Measurements from ENCODE around the gene KIAA1217. TPM values are rescaled to one million over a fixed set of nuclear protein-coding genes. Genes with fewer than 3 reads are reported as not detected.

The KIAA1217 gene
- total RNA-seq, 1 donor from 2014 or later: 4.1 TPM

DNA sequence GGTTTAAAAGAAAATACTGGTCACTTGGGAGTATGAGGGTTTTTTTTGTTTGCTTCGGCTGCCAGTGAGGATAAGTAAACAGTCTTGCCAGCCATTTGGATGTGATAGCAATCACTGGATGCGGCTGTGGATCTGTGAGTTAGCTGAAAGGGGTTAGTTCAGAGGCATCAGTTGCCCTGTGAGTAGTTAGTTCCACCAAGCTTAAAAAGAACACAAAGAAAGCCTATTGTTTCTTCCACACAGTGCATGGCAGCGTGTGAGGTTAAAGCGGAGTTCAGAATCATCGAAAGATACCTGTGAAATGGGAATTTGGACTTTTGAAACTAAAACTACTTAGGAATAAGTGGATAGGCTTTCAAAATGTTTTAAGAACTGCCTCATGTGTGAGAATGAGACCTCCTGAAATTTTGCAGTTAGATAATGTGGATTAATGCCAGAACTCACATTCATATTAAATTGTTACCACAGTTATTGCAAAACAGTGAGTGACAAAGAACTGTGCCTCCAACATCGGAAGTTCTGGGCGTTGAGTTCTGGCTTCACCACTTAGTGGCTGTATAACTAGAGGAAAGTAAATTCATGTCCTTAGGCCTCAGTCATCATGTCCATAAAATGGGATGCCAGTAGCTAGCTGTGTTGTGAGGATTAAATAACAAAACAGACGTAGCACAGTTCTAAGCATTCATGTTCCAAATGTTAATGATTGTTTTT is 31.3 kb downstream of the KIAA1217 start:
- DNase-seq (ENCODE audit: low spot score in 2 of 2) (no peak), FAIRE-seq (no peak)

- DNase-seq (ENCODE audit: low spot score in 2 of 2): no peak
- FAIRE-seq: no peak
Measured at GRCh38 chr10:24241536-24242040, 32.6 kb downstream of the KIAA1217 start.

DNA sequence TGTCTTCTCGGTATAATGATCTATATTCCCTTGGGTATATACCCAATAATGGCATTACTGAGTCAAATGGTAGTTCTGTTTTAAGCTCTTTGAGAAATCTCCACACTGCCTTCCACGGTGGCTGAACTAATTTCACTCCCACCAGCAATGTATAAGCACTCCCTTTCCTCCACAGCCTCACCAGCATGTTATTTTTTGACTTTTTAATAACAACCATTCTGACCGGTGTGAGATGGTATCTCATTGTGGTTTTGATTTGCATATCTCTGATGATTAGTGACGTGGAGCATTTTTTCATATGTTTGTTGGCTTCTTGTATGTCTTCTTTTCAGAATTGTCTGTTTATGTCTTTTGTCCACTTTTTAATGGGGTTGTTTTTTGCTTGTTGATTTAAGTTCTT is 33.6 kb downstream of the KIAA1217 start:
- FAIRE-seq (no peak), DNase-seq (ENCODE audit: low spot score in 2 of 2) (no peak)

DNA sequence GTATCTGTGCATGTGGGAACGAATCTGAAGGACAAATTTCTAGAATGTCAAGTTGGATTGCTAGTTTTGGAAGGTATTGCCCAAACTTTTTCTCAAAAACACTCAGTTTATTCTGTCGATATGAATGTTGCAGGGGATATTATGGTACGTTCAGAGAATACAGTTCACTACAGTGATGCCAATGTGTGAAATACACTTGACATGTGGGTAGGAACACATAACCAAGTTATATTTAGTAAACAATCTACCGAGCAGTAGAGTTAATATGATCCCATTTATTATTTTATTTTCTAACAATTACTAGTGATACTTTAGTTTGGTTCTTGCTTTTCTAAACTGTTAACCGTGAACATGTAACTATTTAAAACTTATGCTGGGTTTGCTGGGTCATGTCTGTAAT is 37.4 kb downstream of the KIAA1217 start:
- DNase-seq (ENCODE audit: low spot score in 2 of 2) (no peak), FAIRE-seq (no peak)

- FAIRE-seq (no peak), DNase-seq (ENCODE audit: low spot score in 2 of 2) (no peak)
Measured at GRCh38 chr10:24247841-24248240, 38.9 kb downstream of the KIAA1217 start.

GRCh38 chr10:24249829-24250415 is 41.0 kb downstream of the KIAA1217 start:
- no peak for FAIRE-seq
- DNase-seq (ENCODE audit: low spot score in 2 of 2): peak in 1 of 2 donors; percentile 12

GRCh38 chr10:24251547-24251946 is 42.6 kb downstream of the KIAA1217 start:
- DNase-seq (ENCODE audit: low spot score in 2 of 2) (no peak), FAIRE-seq (no peak)

DNA sequence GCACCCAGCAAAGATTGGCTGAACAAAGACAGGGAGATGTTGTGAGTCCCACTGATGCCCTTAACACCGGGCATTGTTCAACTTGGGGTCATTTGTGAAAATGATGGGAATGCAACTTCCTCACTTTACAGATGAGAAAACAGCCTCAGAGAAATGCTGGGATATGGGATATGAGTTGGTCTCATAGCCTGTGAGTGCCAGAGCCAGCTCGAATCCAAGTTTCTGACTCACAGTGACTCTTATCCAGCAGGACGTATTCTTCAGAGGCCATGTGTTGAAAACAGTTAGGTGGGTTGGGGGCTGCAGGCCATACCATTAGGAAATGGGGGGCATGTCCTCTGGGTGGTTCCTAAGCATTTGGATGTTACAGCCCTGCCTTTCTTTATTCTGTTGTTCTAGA is 45.2 kb downstream of the KIAA1217 start:
- FAIRE-seq: no peak

GRCh38 chr10:24255115-24255880 is 46.4 kb downstream of the KIAA1217 start:
- FAIRE-seq (no peak), DNase-seq (ENCODE audit: low spot score in 2 of 2) (no peak)

More for the DNA sequence above, 45.2 kb downstream of the KIAA1217 start:
- no peak for DNase-seq (ENCODE audit: low spot score in 2 of 2)

DNA sequence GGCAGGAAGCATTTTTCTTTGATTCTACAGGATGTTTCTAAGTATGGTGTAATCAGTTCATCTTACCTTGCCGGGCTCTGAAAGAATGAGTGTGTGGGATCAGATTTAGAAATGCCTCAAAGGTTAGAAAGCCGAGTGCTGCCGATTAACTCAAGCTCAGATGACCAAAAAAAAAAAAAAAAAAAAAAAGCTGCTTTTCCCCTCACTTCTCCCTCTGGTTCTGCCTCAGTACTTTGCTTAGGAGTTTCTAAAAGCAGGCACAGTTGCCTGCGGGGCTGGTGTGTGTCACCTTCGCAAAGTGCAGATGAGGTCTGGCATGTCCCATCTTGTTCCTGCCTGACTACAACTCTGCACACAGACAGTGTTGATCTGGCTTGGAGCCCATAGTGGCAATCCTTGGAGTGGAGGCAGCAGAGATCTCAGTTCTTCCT is 47.0 kb downstream of the KIAA1217 start:
- peak in 1 of 2 donors; percentile 13 for DNase-seq (ENCODE audit: low spot score in 2 of 2)
- FAIRE-seq: no peak

DNA sequence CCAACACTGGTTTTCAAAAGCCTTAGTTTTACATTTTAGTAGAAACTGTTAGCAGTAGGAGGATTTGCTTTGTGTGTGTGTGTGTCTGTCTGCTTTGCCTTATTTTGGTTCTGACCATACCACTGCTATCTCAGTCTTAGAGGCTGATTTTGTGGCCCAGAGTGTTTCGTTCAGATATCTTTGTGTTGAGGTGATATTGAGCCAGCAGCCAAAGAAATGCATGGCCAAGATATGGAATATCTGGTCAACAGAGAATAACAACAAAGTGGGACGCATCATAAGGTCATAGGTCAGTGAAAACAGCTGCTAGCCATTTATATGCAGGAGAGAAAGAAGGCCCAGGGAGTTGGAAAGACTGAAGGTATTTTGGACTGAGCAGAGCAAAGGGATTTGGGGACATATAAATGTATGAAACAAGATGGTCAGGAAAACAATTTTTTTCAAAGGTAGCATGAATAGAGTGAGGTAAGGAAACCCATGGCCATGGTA is 47.7 kb downstream of the KIAA1217 start:
- FAIRE-seq (no peak), DNase-seq (ENCODE audit: low spot score in 2 of 2) (no peak)

DNA sequence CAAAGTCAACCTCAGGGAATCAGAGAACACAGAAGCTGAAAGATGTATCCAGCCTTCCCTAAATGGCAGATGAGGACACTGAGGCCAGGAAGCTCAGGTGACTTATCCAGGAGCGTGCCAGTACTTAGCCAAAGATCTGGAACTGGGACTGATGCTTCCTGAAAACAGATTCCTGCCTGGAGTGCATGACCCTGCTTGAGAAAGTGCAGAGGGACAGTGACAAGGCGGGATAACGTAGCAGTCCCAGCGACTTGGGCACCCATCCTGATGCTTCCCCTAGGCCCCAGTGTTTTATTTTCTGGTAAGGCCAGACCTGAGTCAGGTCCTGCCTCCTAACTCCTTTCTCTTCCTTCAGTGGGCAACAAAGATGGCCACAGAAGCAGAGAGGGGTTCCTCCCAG is 48.6 kb downstream of the KIAA1217 start:
- no peak for FAIRE-seq
- DNase-seq (ENCODE audit: low spot score in 2 of 2): no peak

- no peak for DNase-seq (ENCODE audit: low spot score in 2 of 2)
- FAIRE-seq: no peak
Measured at GRCh38 chr10:24259365-24260130, 50.6 kb downstream of the KIAA1217 start.

GRCh38 chr10:24261627-24262026 is 52.7 kb downstream of the KIAA1217 start:
- DNase-seq (ENCODE audit: low spot score in 2 of 2): no peak
- FAIRE-seq: no peak

DNA sequence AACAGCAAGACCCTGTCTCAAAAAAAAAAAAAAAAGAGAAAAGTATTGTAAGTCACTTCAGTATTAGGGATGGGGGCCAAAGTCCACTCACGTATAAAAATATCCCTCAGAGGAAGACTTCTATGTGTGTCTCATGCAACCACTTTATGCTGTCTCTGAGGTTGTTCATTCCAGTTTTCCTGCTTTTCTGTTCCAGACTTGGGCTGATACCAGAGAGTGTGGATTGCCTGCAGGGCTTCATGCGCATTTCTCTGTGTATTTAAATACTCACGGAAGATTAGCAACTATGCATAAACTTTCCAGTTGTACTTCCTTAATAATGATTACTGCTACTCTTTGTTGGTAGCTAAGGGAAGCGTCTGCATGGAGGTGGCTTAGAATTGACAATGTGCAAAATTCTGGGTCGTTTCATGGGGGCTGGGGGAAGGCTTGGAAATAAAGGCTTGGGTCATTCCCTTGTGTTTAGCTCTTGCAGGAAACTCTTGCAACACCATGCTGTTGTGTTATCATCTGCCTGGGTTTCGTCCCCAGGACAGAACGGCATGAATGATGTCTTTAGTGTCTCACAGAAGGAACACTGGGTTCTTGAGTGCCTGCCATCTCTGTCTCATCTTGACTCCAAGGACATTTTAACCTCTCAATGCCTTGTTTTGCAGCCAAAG is 54.1 kb downstream of the KIAA1217 start:
- FAIRE-seq: no peak
- DNase-seq (ENCODE audit: low spot score in 2 of 2): no peak

- FAIRE-seq: no peak
- DNase-seq (ENCODE audit: low spot score in 2 of 2): no peak
Measured at GRCh38 chr10:24269476-24269875, 60.5 kb downstream of the KIAA1217 start.

DNA sequence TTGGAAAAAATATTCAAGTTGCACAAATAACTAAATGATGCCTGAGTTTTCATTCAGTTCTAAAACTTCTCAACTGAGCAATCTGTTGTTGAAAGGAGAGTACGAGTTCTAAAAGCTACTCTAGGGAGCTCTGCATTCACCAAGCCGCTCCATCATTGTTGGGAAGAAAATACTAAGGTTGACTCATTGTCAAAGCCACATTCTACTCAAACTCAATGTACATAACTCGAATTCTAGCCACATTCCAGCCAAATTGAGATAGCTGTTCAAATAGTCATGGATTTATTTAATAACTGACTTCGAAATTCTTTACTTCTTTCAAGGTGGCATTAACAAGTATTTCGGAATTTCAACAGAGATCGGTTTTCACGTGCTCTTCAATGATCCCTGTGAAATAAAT is 63.4 kb downstream of the KIAA1217 start:
- DNase-seq (ENCODE audit: low spot score in 2 of 2): no peak
- no peak for FAIRE-seq

DNA sequence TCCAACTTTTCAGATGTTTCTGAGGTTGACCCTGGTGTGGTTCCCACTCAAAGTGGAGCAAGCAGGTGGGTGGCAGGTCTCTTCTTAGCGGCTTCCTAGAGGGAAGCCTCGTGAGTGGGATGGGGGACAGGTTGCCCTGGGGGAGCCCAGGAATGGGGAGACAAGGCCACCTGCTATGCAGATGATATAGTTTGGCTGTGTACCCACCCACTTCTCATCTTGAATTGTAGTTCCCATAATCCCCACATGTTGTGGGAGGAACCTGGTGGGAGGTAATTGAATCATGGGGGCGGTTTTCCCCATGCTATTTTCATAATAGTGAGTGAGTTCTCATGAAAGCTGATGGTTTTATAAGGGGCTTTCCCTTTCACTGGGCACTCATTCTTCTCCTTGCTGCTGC is 68.3 kb downstream of the KIAA1217 start:
- DNase-seq (ENCODE audit: low spot score in 2 of 2) (no peak), FAIRE-seq (no peak)

DNA sequence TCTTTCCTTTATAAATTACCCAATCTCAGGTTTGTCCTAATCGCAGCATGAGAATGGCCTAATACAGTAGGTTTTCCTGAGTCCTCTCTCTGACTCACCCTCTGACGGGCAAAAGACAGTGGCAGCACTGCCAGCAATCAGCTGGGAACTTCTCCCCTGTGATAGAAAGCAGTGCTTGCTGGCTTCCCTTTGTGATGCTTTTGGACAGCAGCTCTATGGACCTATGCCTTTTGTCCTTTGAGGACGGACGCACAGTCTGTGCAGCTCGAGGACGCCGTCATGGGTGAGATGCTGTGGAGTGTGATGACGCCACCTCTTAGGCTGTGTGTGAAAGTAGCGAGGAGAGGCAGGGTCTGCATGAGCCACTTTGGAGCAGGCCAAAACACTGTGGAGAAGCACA is 68.8 kb downstream of the KIAA1217 start:
- no peak for DNase-seq (ENCODE audit: low spot score in 2 of 2)
- FAIRE-seq: no peak

Data from frontal cortex (tissue), 4 donors.